Stimulated activated memory B cell treated with anti-CD40 and anti-IgM and Interleukin-4, amounts not matched to agents 10 μg/mL and 1 μg/mL and 100 μg/mL, for 72 hours (primary cell): ENCODE data around the gene HK2.
A peak's percentile ranks its signal among the peaks of the same experiment; 100 is the strongest.
"Not testable (repeated sequence)": the region's sequence is repeated elsewhere in the genome, so short reads cannot be mapped to it uniquely, and the experiment has no call there.

Experiments used
- ATAC-seq: fragments of 150-1000 bp; cut with Tn5 transposase; 2 replicates; pipeline ENCODE4 v1.10.0; 2021
- H3K27ac Mint-ChIP-seq: one replicate; pipeline ENCODE4 v1.8.0; 2022; ENCODE audit warnings: mild to moderate bottlenecking, mixed read lengths
- H3K27me3 Mint-ChIP-seq: one replicate; pipeline ENCODE4 v1.8.0; 2022; ENCODE audit warnings: mixed read lengths
- H3K36me3 Mint-ChIP-seq: one replicate; pipeline ENCODE4 v1.8.0; 2022; ENCODE audit warnings: mixed read lengths
- H3K4me1 Mint-ChIP-seq: one replicate; pipeline ENCODE4 v1.8.0; 2022; ENCODE audit warnings: mixed read lengths
- H3K4me3 Mint-ChIP-seq: one replicate; pipeline ENCODE4 v1.8.0; 2022; ENCODE audit warnings: mild to moderate bottlenecking, moderate library complexity, mixed read lengths
- H3K9me3 Mint-ChIP-seq: one replicate; pipeline ENCODE4 v1.8.0; 2022; ENCODE audit warnings: mixed read lengths

The HK2 gene

GRCh38 chr2:74847070-74847858, 13.3 kb downstream of the HK2 start:
- peaks cover 5% of the 10 kb centered on the region for H3K36me3 Mint-ChIP-seq
- H3K4me1 Mint-ChIP-seq: peaks cover 81% of the 10 kb centered on the region
- ATAC-seq: no peak
- H3K27me3 Mint-ChIP-seq: no peaks in the 10 kb centered on the region
- H3K27ac Mint-ChIP-seq: no peak overlapping the region
- H3K4me3 Mint-ChIP-seq: no peak overlapping the region
- no peaks in the 10 kb centered on the region for H3K9me3 Mint-ChIP-seq

- H3K4me1 Mint-ChIP-seq: peaks cover 80% of the 10 kb centered on the region
- no peaks in the 10 kb centered on the region for H3K9me3 Mint-ChIP-seq
- ATAC-seq: peak; percentile 95
- H3K27me3 Mint-ChIP-seq: no peaks in the 10 kb centered on the region
- peak overlapping the region; percentile 75 for H3K4me3 Mint-ChIP-seq
- peak overlapping the region; percentile 80 for H3K27ac Mint-ChIP-seq
- H3K36me3 Mint-ChIP-seq: peaks cover 5% of the 10 kb centered on the region
These were observed 15.4 kb downstream of the HK2 start for GRCh38 chr2:74849228-74849892.

GRCh38 chr2:74850496-74851190, 16.7 kb downstream of the HK2 start:
- Mint-ChIP-seq H3K36me3 (peaks cover 11% of the 10 kb centered on the region), H3K9me3 (no peaks in the 10 kb centered on the region), H3K27me3 (no peaks in the 10 kb centered on the region), H3K4me1 (peaks cover 71% of the 10 kb centered on the region), H3K27ac (peak overlapping the region; percentile 80), H3K4me3 (no peak overlapping the region)
- no peak for ATAC-seq

- Mint-ChIP-seq H3K36me3 (peaks cover 17% of the 10 kb centered on the region), H3K4me1 (peaks cover 68% of the 10 kb centered on the region), H3K9me3 (no peaks in the 10 kb centered on the region), H3K27ac (peak overlapping the region; percentile 80), H3K4me3 (no peak overlapping the region), H3K27me3 (no peaks in the 10 kb centered on the region)
- no peak for ATAC-seq
These were observed 17.3 kb downstream of the HK2 start for GRCh38 chr2:74851191-74851566.

GRCh38 chr2:74853360-74853759, 19.4 kb downstream of the HK2 start:
- Mint-ChIP-seq H3K4me1 (peaks cover 54% of the 10 kb centered on the region), H3K36me3 (peaks cover 25% of the 10 kb centered on the region), H3K27ac (peak overlapping the region; percentile 80)
- not testable (repeated sequence) for H3K9me3 Mint-ChIP-seq, ATAC-seq, H3K4me3 Mint-ChIP-seq, H3K27me3 Mint-ChIP-seq

GRCh38 chr2:74854401-74854800, 20.5 kb downstream of the HK2 start:
- no peak for ATAC-seq
- no peaks in the 10 kb centered on the region for H3K27me3 Mint-ChIP-seq
- H3K27ac Mint-ChIP-seq: no peak overlapping the region
- H3K9me3 Mint-ChIP-seq: no peaks in the 10 kb centered on the region
- peaks cover 25% of the 10 kb centered on the region for H3K36me3 Mint-ChIP-seq
- H3K4me1 Mint-ChIP-seq: peaks cover 44% of the 10 kb centered on the region
- H3K4me3 Mint-ChIP-seq: no peak overlapping the region

GRCh38 chr2:74855114-74855707, 21.3 kb downstream of the HK2 start:
- H3K27me3 Mint-ChIP-seq, H3K9me3 Mint-ChIP-seq, ATAC-seq, H3K27ac Mint-ChIP-seq, H3K4me3 Mint-ChIP-seq: not testable (repeated sequence)
- Mint-ChIP-seq H3K4me1 (peaks cover 36% of the 10 kb centered on the region), H3K36me3 (peaks cover 25% of the 10 kb centered on the region)

- Mint-ChIP-seq H3K4me3 (no peak overlapping the region), H3K9me3 (no peaks in the 10 kb centered on the region), H3K36me3 (peaks cover 25% of the 10 kb centered on the region), H3K27me3 (no peaks in the 10 kb centered on the region), H3K4me1 (peaks cover 27% of the 10 kb centered on the region), H3K27ac (no peak overlapping the region)
- no peak for ATAC-seq
These were observed 22.2 kb downstream of the HK2 start for GRCh38 chr2:74856004-74856578.

GRCh38 chr2:74856599-74856998, 22.7 kb downstream of the HK2 start:
- ATAC-seq: no peak
- Mint-ChIP-seq H3K27me3 (no peaks in the 10 kb centered on the region), H3K4me3 (no peak overlapping the region), H3K4me1 (peaks cover 22% of the 10 kb centered on the region), H3K36me3 (peaks cover 25% of the 10 kb centered on the region), H3K9me3 (no peaks in the 10 kb centered on the region), H3K27ac (no peak overlapping the region)

- ATAC-seq: no peak
- peaks cover 16% of the 10 kb centered on the region for H3K4me1 Mint-ChIP-seq
- H3K4me3 Mint-ChIP-seq: no peak overlapping the region
- no peaks in the 10 kb centered on the region for H3K27me3 Mint-ChIP-seq
- H3K9me3 Mint-ChIP-seq: no peaks in the 10 kb centered on the region
- H3K36me3 Mint-ChIP-seq: peaks cover 25% of the 10 kb centered on the region
- no peak overlapping the region for H3K27ac Mint-ChIP-seq
These were observed 23.3 kb downstream of the HK2 start for GRCh38 chr2:74857215-74857614.

GRCh38 chr2:74857725-74858124, 23.8 kb downstream of the HK2 start:
- no peaks in the 10 kb centered on the region for H3K9me3 Mint-ChIP-seq
- H3K36me3 Mint-ChIP-seq: peaks cover 25% of the 10 kb centered on the region
- peaks cover 11% of the 10 kb centered on the region for H3K4me1 Mint-ChIP-seq
- H3K27ac Mint-ChIP-seq: no peak overlapping the region
- no peaks in the 10 kb centered on the region for H3K27me3 Mint-ChIP-seq
- ATAC-seq: no peak
- no peak overlapping the region for H3K4me3 Mint-ChIP-seq

- Mint-ChIP-seq H3K27ac (no peak overlapping the region), H3K4me1 (peaks cover 8% of the 10 kb centered on the region), H3K36me3 (peaks cover 25% of the 10 kb centered on the region), H3K9me3 (no peaks in the 10 kb centered on the region), H3K4me3 (no peak overlapping the region), H3K27me3 (no peaks in the 10 kb centered on the region)
- no peak for ATAC-seq
These were observed 24.4 kb downstream of the HK2 start for GRCh38 chr2:74858281-74858680.

GRCh38 chr2:74860079-74860478, 26.2 kb downstream of the HK2 start:
- H3K36me3 Mint-ChIP-seq: peaks cover 23% of the 10 kb centered on the region
- peaks cover 22% of the 10 kb centered on the region for H3K4me1 Mint-ChIP-seq
- no peak overlapping the region for H3K4me3 Mint-ChIP-seq

GRCh38 chr2:74860521-74860920, 26.6 kb downstream of the HK2 start:
- H3K4me3 Mint-ChIP-seq: no peak overlapping the region
- no peak for ATAC-seq
- H3K27ac Mint-ChIP-seq: no peak overlapping the region
- no peaks in the 10 kb centered on the region for H3K9me3 Mint-ChIP-seq
- H3K27me3 Mint-ChIP-seq: no peaks in the 10 kb centered on the region
- peaks cover 23% of the 10 kb centered on the region for H3K4me1 Mint-ChIP-seq
- peaks cover 19% of the 10 kb centered on the region for H3K36me3 Mint-ChIP-seq

More at GRCh38 chr2:74860079-74860478, 26.2 kb downstream of the HK2 start:
- no peak overlapping the region for H3K27ac Mint-ChIP-seq
- H3K27me3 Mint-ChIP-seq: no peaks in the 10 kb centered on the region
- no peaks in the 10 kb centered on the region for H3K9me3 Mint-ChIP-seq
- ATAC-seq: no peak

GRCh38 chr2:74861531-74861930, 27.6 kb downstream of the HK2 start:
- Mint-ChIP-seq H3K9me3 (no peaks in the 10 kb centered on the region), H3K27me3 (no peaks in the 10 kb centered on the region), H3K4me1 (peaks cover 30% of the 10 kb centered on the region), H3K27ac (no peak overlapping the region), H3K36me3 (peaks cover 12% of the 10 kb centered on the region), H3K4me3 (no peak overlapping the region)
- no peak for ATAC-seq
